NCI-H2196 treated with DMSO at 0.1 percent for 48 hours (cell line): ENCODE data around the gene SIPA1L3.

Source experiments
- DNase-seq: peaks from one replicate; lab custom pipeline; 2025; ENCODE audit not compliant: unreplicated experiment; lab: John Stamatoyannopoulos, UW

The SIPA1L3 gene

DNA sequence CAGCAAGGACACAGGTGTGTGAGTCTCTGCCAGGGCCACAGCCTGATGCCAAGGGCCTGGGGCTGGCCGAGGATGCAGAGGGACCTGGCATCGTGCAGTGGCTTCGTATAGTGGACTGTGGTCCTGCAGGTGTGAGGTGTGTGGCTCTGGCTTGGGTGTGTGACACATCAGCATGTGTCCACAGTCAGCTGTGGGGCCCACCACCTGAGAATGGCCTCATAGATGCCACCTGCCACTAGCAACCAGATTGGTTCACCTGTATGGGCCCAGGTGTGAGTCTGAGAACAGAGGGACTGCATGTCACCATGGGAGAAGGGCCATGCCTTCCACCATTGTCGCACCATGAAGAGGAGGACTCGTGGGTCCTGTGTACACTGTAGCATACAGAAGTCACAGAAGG lies 346.8 kb downstream of the SIPA1L3 start:
- no peak for DNase-seq

GRCh38 chr19:38255383-38256014 lies 348.5 kb downstream of the SIPA1L3 start:
- DNase-seq = no peak
